Testis (tissue), 2 donors: Measurements from ENCODE around the gene TNFAIP3.

ENCODE experiments used
- CTCF ChIP-seq, 3 experiments: fragments of 450-650 bp in 2 of 3; fragments of 200-600 bp in 1 of 3; sonication (generic) in 1 of 3; IDR thresholded peaks; one replicate each; pipeline ENCODE4 v1.5.1; 2016 to 2019; ENCODE audit warnings: antibody characterized with exemption in 3 of 3, mild to moderate bottlenecking in 2 of 3, moderate library complexity in 1 of 3
- POLR2A ChIP-seq: fragments of 450-650 bp; IDR thresholded peaks from one replicate; pipeline ENCODE4 v1.6.1; 2017; ENCODE audit warnings: antibody characterized with exemption, mild to moderate bottlenecking, moderate library complexity

GRCh38 chr6:137906020-137906472, 39.0 kb downstream of the TNFAIP3 start:
- no peak for TF ChIP-seq CTCF (IDR thresholded peaks at IDR 0.05)
- TF ChIP-seq POLR2A = no peak
